ENCODE results near the gene PARP1. TPM values are rescaled to one million over a fixed set of nuclear protein-coding genes. Genes with fewer than 3 reads are reported as not detected.

The PARP1 gene
- total RNA-seq, 1 donor from 2014 or later = 237 TPM

DNA sequence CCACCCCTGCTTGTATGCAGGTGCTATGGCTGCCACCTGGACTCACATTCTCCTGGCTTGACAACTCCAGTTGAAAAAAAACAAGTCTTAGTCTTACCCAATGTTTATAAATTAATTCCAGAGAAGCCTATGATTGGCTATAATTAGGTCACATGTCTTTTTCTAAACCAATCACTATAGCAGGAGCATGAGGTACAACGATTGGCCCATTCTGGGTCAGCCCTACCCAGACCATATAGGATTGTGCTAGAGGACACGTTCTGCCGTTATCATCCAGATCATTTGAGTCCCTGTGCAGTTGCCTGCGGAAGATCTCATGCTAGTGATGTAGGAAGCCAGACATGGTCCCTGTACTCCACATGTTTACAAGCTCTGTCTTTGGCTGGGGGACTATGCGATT lies 41.9 kb upstream of the PARP1 start:
- H3F3A ChIP-seq (ENCODE audit: low read depth) = peaks cover 9% of the 10 kb centered on the region
- no peak overlapping the region for H3K9ac ChIP-seq
- H4K20me1 ChIP-seq (ENCODE audit: low read depth) = no peaks in the 10 kb centered on the region
- no peak overlapping the region for H3K4me2 ChIP-seq
- Mint-ChIP-seq H3K4me3 (no peak overlapping the region), H3K27ac (no peak overlapping the region), H3K4me1 (peaks cover 22% of the 10 kb centered on the region), H3K27me3 (ENCODE audit: insufficient read depth, low read depth) (peaks cover 15% of the 10 kb centered on the region), H3K36me3 (no peaks in the 10 kb centered on the region), H3K9me3 (no peaks in the 10 kb centered on the region)
- H3K79me2 ChIP-seq (ENCODE audit: low read depth) = no peaks in the 10 kb centered on the region
- no peak overlapping the region for H3K27ac ChIP-seq
- TF ChIP-seq CTCF (IDR thresholded peaks at IDR 0.05) (no peak), EZH2 (IDR thresholded peaks at IDR 0.05) (no peak), EZH2phosphoT487 (IDR thresholded peaks at IDR 0.05) (no peak)
- H3K4me1 ChIP-seq = peaks cover 13% of the 10 kb centered on the region
- no peak for DNase-seq (ENCODE audit: low spot score)
- H3K9me3 ChIP-seq (ENCODE audit: low read depth) = no peaks in the 10 kb centered on the region
- H3K4me3 ChIP-seq = no peak overlapping the region
- H3K27me3 ChIP-seq = no peaks in the 10 kb centered on the region
- no peaks in the 10 kb centered on the region for H3K36me3 ChIP-seq
- no peak overlapping the region for H2AFZ ChIP-seq (replicated peaks)

GRCh38 chr1:226447932-226448665 lies 40.2 kb upstream of the PARP1 start:
- no peak overlapping the region for H3K4me3 Mint-ChIP-seq
- peaks cover 10% of the 10 kb centered on the region for H3K4me1 Mint-ChIP-seq
- H3K4me3 ChIP-seq = no peak overlapping the region
- no peak for DNase-seq (ENCODE audit: low spot score)
- no peak overlapping the region for H3K9ac ChIP-seq
- H4K20me1 ChIP-seq (ENCODE audit: low read depth) = no peaks in the 10 kb centered on the region
- H3K36me3 ChIP-seq = no peaks in the 10 kb centered on the region
- no peak for TF ChIP-seq CTCF (IDR thresholded peaks at IDR 0.05)
- H3K79me2 ChIP-seq (ENCODE audit: low read depth) = no peaks in the 10 kb centered on the region
- H3F3A ChIP-seq (ENCODE audit: low read depth) = peaks cover 7% of the 10 kb centered on the region
- no peak overlapping the region for H3K27ac ChIP-seq
- H3K27me3 Mint-ChIP-seq (ENCODE audit: insufficient read depth, low read depth) = peaks cover 10% of the 10 kb centered on the region
- H3K36me3 Mint-ChIP-seq = no peaks in the 10 kb centered on the region
- no peaks in the 10 kb centered on the region for H3K9me3 Mint-ChIP-seq
- no peak overlapping the region for H3K4me2 ChIP-seq
- H3K27ac Mint-ChIP-seq = no peak overlapping the region
- H2AFZ ChIP-seq (replicated peaks) = no peak overlapping the region
- no peaks in the 10 kb centered on the region for H3K9me3 ChIP-seq (ENCODE audit: low read depth)
- peaks cover 7% of the 10 kb centered on the region for H3K4me1 ChIP-seq
- H3K27me3 ChIP-seq = no peaks in the 10 kb centered on the region

GRCh38 chr1:226446094-226446493 lies 38.2 kb upstream of the PARP1 start:
- peaks cover 5% of the 10 kb centered on the region for H3K4me1 Mint-ChIP-seq
- H3K27ac ChIP-seq = no peak overlapping the region

More at GRCh38 chr1:226446094-226446493, 38.2 kb upstream of the PARP1 start:
- no peaks in the 10 kb centered on the region for H3K4me1 ChIP-seq
- no peak for TF ChIP-seq EZH2 (IDR thresholded peaks at IDR 0.05)
- no peak for TF ChIP-seq EZH2phosphoT487 (IDR thresholded peaks at IDR 0.05)
- TF ChIP-seq CTCF (IDR thresholded peaks at IDR 0.05) = no peak
- Mint-ChIP-seq H3K36me3 (no peaks in the 10 kb centered on the region), H3K27me3 (ENCODE audit: insufficient read depth, low read depth) (peaks cover 9% of the 10 kb centered on the region), H3K27ac (no peak overlapping the region), H3K4me3 (no peak overlapping the region), H3K9me3 (no peaks in the 10 kb centered on the region)
- no peak for DNase-seq (ENCODE audit: low spot score)
- H3K9ac ChIP-seq = no peak overlapping the region
- H3K79me2 ChIP-seq (ENCODE audit: low read depth) = no peaks in the 10 kb centered on the region
- no peak overlapping the region for H3K4me3 ChIP-seq
- H3K9me3 ChIP-seq (ENCODE audit: low read depth) = no peaks in the 10 kb centered on the region
- no peaks in the 10 kb centered on the region for H3K36me3 ChIP-seq
- no peak overlapping the region for H3K4me2 ChIP-seq
- H4K20me1 ChIP-seq (ENCODE audit: low read depth) = no peaks in the 10 kb centered on the region
- no peaks in the 10 kb centered on the region for H3F3A ChIP-seq (ENCODE audit: low read depth)
- H2AFZ ChIP-seq (replicated peaks) = no peak overlapping the region
- no peaks in the 10 kb centered on the region for H3K27me3 ChIP-seq

All from neural progenitor cell (in vitro differentiated cells).